A549 (cell line): ENCODE results near the gene KIAA0930. TPM values are rescaled to one million over a fixed set of nuclear protein-coding genes. Genes with fewer than 3 reads are reported as not detected.
A peak's percentile ranks its signal among the peaks of the same experiment; 100 is the strongest.
"Not testable (repeated sequence)": the region's sequence is repeated elsewhere in the genome, so short reads cannot be mapped to it uniquely, and the experiment has no call there.

Experiments used
- ATAC-seq, 2 experiments: fragments of 200-7000 bp in 1 of 2; fragments of >200 bp in 1 of 2; cut with Nextera tagmentation in 1 of 2; cut with Tn5 transposase in 1 of 2; 3 replicates each; pipeline versions ENCODE4 v1.8.0 to v1.9.1; 2018 to 2020; ENCODE audit warnings: mild to moderate bottlenecking in 1 of 2, moderate library complexity in 1 of 2
- CTCF ChIA-PET: fragments of 300-600 bp; sonication (Branson Sonifier 250); formaldehyde crosslinking; extraction: SDS; loops from one replicate; lab custom pipeline; 2021; ENCODE audit warnings: antibody characterized with exemption, inconsistent platforms; lab: Yijun Ruan, JAX
- POLR2A ChIA-PET: fragments of 350-600 bp; formaldehyde crosslinking; extraction: SDS; loops from one replicate; lab custom pipeline; 2021; ENCODE audit warnings: antibody characterized with exemption, inconsistent platforms; lab: Yijun Ruan, JAX
- DNase-seq, 2 experiments: peaks; one replicate each; pipeline versions ENCODE4 v3.0.0 to v3.0.0-alpha.2; 2011 to 2016; ENCODE audit warnings: low read depth in 1 of 2, low spot score in 1 of 2
- FAIRE-seq: peaks from 2 replicates; lab custom pipeline; 2011; peaks lifted over from hg19 to GRCh38; lab: Jason Lieb, UNC
- H3K27ac ChIP-seq, 2 experiments: fragments of >200 bp; sonication (Bioruptor Twin); formaldehyde crosslinking; 3 replicates each; pipeline ENCODE4 v1.5.1; 2016 to 2017
- H3K4me1 ChIP-seq: fragments of >200 bp; sonication (Bioruptor Twin); formaldehyde crosslinking; 3 replicates; pipeline ENCODE4 v1.6.1; 2016
- H3K4me2 ChIP-seq: fragments of >200 bp; sonication (Bioruptor Twin); formaldehyde crosslinking; 3 replicates; pipeline ENCODE4 v1.6.1; 2016
- H3K4me3 ChIP-seq: fragments of >200 bp; sonication (Bioruptor Twin); formaldehyde crosslinking; 3 replicates; pipeline ENCODE4 v1.5.1; 2016
- H3K9me3 ChIP-seq: fragments of >200 bp; sonication (Bioruptor Twin); formaldehyde crosslinking; 3 replicates; pipeline ENCODE4 v1.6.1; 2016
- EHMT2 ChIP-seq: fragments of 200-600 bp; sonication (generic); IDR thresholded peaks from 2 replicates; pipeline ENCODE4 v1.6.1; 2016; ENCODE audit warnings: antibody characterized with exemption, low read depth, mild to moderate bottlenecking, moderate library complexity
- HOXB13 ChIP-seq: fragments of 250-450 bp; sonication (Bioruptor Pico); IDR thresholded peaks from 2 replicates; pipeline ENCODE4 v1.5.0; 2020; ENCODE audit warnings: low read depth, mild to moderate bottlenecking, moderate library complexity
- HOXB5 ChIP-seq: fragments of 250-450 bp; sonication (Bioruptor Pico); IDR thresholded peaks from 2 replicates; pipeline ENCODE4 v1.5.0; 2020; ENCODE audit warnings: mild to moderate bottlenecking, moderate library complexity
- MAFK ChIP-seq: fragments of 450-650 bp; IDR thresholded peaks from 2 replicates; pipeline ENCODE4 v1.6.1; 2014; ENCODE audit not compliant: partially characterized antibody
- NPAS2 ChIP-seq: fragments of 250-450 bp; sonication (Bioruptor Pico); IDR thresholded peaks from 2 replicates; pipeline ENCODE4 v1.8.0; 2022; ENCODE audit warnings: mild to moderate bottlenecking, moderate library complexity, borderline replicate concordance
- POLR2A ChIP-seq: IDR thresholded peaks from 2 replicates; pipeline ENCODE4 v1.6.1; 2012; ENCODE audit warnings: mild to moderate bottlenecking, low read length
- POLR2AphosphoS2 ChIP-seq: conservative IDR thresholded peaks from 2 replicates; pipeline ENCODE4 v1.6.1; 2012; ENCODE audit warnings: low read length, improper control_type of control experiment, inconsistent platforms
- RNF2 ChIP-seq: fragments of 200-600 bp; sonication (generic); IDR thresholded peaks from 2 replicates; pipeline ENCODE4 v1.6.1; 2016; ENCODE audit warnings: low read depth, mild to moderate bottlenecking, antibody characterized with exemption, moderate library complexity, borderline replicate concordance
- TFCP2L1 ChIP-seq: fragments of 250-450 bp; sonication (Bioruptor Pico); IDR thresholded peaks from 2 replicates; pipeline ENCODE4 v1.5.0; 2021; ENCODE audit warnings: mild to moderate bottlenecking
- ZC3H11A ChIP-seq: fragments of 450-650 bp; IDR thresholded peaks from 2 replicates; pipeline ENCODE4 v1.6.1; 2014; ENCODE audit warnings: antibody characterized with exemption, mild to moderate bottlenecking
- ZNF302 ChIP-seq: fragments of 250-450 bp; sonication (Bioruptor Pico); IDR thresholded peaks from 2 replicates; pipeline ENCODE4 v1.9.0; 2021; ENCODE audit warnings: inconsistent platforms, mild to moderate bottlenecking, moderate library complexity
- WGBS: methylation state at CpG from one replicate; pipeline ENCODE4 v1.1.6; 2017; ENCODE audit errors: missing lambda C conversion rate; 5-methylcytosine and 5-hydroxymethylcytosine counted together
- polyA plus RNA-seq, 4 experiments: library from polyadenylated mRNA; depleted of rRNA in 3 of 4; stranded (reverse); fragments of >200 nt; fragmentation: RNase III in 1 of 4; extraction: RNeasy Plus Mini Kit Qiagen cat#74134 plus additional on column Dnase treatment in 1 of 4; gene quantifications; 2 replicates in 3 of 4; 3 replicates in 1 of 4; pipeline ENCODE4 v1.2.3, GENCODE V29; 2011 to 2017
- TF ChIP-seq, protein P1 (sequence below): fragments of >200 bp; sonication (Bioruptor Twin); formaldehyde crosslinking; IDR thresholded peaks from 3 replicates; pipeline ENCODE4 v1.6.1; 2016
- TF ChIP-seq, protein P2 (sequence below): fragments of >200 bp; sonication (Bioruptor Twin); formaldehyde crosslinking; IDR thresholded peaks from 2 replicates; pipeline ENCODE4 v1.6.1; 2016

Gene KIAA0930
- polyA plus RNA-seq, 2 of the 4 experiments (the other 2 are of a cell fraction), result 47.7 to 60.0 TPM

DNA sequence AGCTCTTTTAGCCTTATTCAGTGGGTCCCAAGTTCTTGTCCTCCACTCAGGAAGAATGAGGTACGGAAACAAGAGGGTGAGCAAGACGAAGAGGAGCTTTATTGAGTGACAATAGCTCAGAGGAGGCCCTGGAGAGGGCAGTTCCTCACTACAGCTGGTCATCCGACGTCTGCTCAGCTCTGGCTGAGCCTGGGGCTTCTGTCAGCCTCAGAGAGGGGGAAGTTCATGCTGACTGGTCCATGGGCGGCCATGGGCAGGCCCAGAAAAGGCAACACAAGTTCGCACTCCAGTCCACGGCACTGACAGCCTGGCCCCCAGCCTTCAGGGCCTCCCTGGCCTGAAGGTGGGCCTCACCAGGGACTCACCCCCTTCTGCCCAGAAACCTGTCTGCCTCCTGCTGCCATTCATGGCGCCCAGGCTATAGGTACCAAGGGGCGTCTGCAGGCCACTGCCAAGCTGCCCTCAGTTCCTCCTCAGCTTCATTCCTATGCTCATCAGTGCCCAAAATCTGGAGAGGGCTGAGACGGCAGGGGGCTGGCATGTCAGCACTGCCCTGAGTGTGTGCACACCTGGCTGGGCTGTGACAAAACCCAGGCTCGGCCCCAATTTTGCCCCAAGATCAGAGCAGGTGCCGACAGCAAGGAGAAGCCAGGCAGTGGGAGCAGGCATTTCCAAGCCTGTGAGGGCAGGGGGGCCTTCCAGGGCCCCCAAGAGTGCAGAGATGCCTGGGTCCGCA, 21.7 kb upstream of the KIAA0930 start (continued):
- no peak for TF ChIP-seq ZC3H11A
- TF ChIP-seq, all 56 proteins: peak for 0

- DNase-seq (no peak), ATAC-seq (no peak), FAIRE-seq (no peak)
- no peak overlapping the region for H3K4me2 ChIP-seq
- WGBS, result 89% methylated on average over 5 of the region's 20 CpGs
- H3K4me1 ChIP-seq, result peaks cover 12% of the 10 kb centered on the region
- no peak for TF ChIP-seq TFCP2L1 (CRISPR knock-in tag)
- no peak for TF ChIP-seq POLR2AphosphoS2
- no peak for TF ChIP-seq NPAS2 (CRISPR knock-in tag)
- TF ChIP-seq ZNF302 (CRISPR knock-in tag), result no peak
- no peak for TF ChIP-seq HOXB5 (CRISPR knock-in tag)
- no peak for TF ChIP-seq HOXB13 (CRISPR knock-in tag)
- TF ChIP-seq POLR2A, result no peak
- no peak for TF ChIP-seq EHMT2
- TF ChIP-seq, protein P1, sequence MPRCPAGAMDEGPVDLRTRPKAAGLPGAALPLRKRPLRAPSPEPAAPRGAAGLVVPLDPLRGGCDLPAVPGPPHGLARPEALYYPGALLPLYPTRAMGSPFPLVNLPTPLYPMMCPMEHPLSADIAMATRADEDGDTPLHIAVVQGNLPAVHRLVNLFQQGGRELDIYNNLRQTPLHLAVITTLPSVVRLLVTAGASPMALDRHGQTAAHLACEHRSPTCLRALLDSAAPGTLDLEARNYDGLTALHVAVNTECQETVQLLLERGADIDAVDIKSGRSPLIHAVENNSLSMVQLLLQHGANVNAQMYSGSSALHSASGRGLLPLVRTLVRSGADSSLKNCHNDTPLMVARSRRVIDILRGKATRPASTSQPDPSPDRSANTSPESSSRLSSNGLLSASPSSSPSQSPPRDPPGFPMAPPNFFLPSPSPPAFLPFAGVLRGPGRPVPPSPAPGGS, result no peak
- TF ChIP-seq, protein P2, sequence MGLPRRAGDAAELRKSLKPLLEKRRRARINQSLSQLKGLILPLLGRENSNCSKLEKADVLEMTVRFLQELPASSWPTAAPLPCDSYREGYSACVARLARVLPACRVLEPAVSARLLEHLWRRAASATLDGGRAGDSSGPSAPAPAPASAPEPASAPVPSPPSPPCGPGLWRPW, result no peak
- CTCF ChIA-PET, result interaction anchor here (0.8 to 1.3 kb wide), 2 partner anchors 69 to 292 kb away, joined by 3 to 4 read pairs; no protein-coding TSS in a partner anchor
- H3K27ac ChIP-seq, result 0 out of 6 replicates have a peak overlapping the region, but pooled peaks of 1 of the 2 experiments have one; percentile 37
- no peaks in the 10 kb centered on the region for H3K9me3 ChIP-seq
- POLR2A ChIA-PET, result no interaction called here
- no peak overlapping the region for H3K4me3 ChIP-seq
Measured at GRCh38 chr22:45261407-45262088, 20.9 kb upstream of the KIAA0930 start.

GRCh38 chr22:45260395-45260759, 19.7 kb upstream of the KIAA0930 start:
- not testable (repeated sequence) for H3K4me2 ChIP-seq

GRCh38 chr22:45259754-45260394, 19.2 kb upstream of the KIAA0930 start:
- no peak for ATAC-seq
- FAIRE-seq, result no peak
- peak; percentile 66 for TF ChIP-seq MAFK
- TF ChIP-seq RNF2, result no peak
- H3K27ac ChIP-seq, result no peak overlapping the region
- DNase-seq, result no peak
- H3K4me3 ChIP-seq, result no peak overlapping the region
- CTCF ChIA-PET, result interaction anchor here (0.5 to 1.2 kb wide), 2 partner anchors 10 to 18 kb away, joined by 3 to 4 read pairs; no protein-coding TSS in a partner anchor
- POLR2A ChIA-PET, result no interaction called here
- 70% methylated on average over 7 of the region's 10 CpGs for WGBS
- H3K4me2 ChIP-seq, result no peak overlapping the region
- H3K4me1 ChIP-seq, result peaks cover 12% of the 10 kb centered on the region
- no peaks in the 10 kb centered on the region for H3K9me3 ChIP-seq

More at GRCh38 chr22:45260395-45260759, 19.7 kb upstream of the KIAA0930 start:
- FAIRE-seq, H3K4me3 ChIP-seq, ATAC-seq, POLR2A ChIA-PET, H3K27ac ChIP-seq, DNase-seq, H3K9me3 ChIP-seq: not testable (repeated sequence)
- CTCF ChIA-PET, result interaction anchor here (0.5 to 1.2 kb wide), 2 partner anchors 9 to 17 kb away, joined by 3 to 4 read pairs; no protein-coding TSS in a partner anchor
- peaks cover 12% of the 10 kb centered on the region for H3K4me1 ChIP-seq
- 88% methylated on average over 8 of the region's 9 CpGs for WGBS

DNA sequence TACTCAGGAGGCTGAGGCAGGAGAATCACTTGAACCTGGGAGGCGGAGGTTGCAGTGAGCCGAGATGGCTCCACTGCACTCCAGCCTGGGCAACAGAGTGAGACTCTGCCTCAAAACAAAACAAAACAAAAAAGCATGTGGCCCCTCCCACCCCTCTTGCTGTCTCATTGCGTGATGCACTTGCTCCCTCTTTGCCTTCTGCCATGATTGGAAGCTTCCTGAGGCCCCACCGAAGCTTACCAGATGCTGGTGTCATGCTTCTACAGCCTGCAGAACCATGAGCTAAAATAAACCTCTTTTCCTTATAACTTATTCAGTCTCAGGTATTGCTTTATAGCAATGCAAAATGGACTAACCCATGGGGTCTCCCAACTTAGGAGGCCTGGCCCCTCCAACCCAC, 17.2 kb upstream of the KIAA0930 start:
- ATAC-seq, H3K9me3 ChIP-seq, H3K27ac ChIP-seq, H3K4me1 ChIP-seq, FAIRE-seq, CTCF ChIA-PET, H3K4me2 ChIP-seq, H3K4me3 ChIP-seq, POLR2A ChIA-PET, DNase-seq: not testable (repeated sequence)
- WGBS, result 90% methylated on average over 4 of the region's 4 CpGs
